ENCODE results near the gene IFNAR1.

DNA sequence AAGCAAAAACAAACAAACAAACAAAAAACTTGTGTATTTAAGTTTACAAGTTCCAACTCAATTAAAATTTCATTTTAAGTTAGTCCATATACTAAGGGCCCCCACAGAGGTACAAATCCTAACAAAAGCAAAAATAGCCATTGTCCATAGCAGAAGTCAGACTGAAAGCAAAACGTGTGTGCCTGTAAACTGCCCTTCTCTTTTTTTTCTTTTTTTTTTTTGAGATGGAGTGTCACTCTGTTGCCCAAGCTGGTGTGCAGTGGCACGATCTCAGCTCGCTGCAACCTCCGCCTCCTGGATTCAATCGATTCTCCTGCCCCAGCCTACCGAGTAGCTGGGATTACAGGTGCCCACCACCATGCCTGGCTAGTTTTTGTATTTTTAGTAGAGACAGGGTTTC, 66.9 kb downstream of the IFNAR1 start:
- TF ChIP-seq, protein P1, sequence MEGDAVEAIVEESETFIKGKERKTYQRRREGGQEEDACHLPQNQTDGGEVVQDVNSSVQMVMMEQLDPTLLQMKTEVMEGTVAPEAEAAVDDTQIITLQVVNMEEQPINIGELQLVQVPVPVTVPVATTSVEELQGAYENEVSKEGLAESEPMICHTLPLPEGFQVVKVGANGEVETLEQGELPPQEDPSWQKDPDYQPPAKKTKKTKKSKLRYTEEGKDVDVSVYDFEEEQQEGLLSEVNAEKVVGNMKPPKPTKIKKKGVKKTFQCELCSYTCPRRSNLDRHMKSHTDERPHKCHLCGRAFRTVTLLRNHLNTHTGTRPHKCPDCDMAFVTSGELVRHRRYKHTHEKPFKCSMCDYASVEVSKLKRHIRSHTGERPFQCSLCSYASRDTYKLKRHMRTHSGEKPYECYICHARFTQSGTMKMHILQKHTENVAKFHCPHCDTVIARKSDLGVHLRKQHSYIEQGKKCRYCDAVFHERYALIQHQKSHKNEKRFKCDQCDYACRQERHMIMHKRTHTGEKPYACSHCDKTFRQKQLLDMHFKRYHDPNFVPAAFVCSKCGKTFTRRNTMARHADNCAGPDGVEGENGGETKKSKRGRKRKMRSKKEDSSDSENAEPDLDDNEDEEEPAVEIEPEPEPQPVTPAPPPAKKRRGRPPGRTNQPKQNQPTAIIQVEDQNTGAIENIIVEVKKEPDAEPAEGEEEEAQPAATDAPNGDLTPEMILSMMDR (IDR thresholded peaks at IDR 0.05): no peak
- no peak for TF ChIP-seq POLR2A (IDR thresholded peaks at IDR 0.05)

Data from testis (tissue), 2 donors.